H1 (cell line): ENCODE results near the gene RAP1GAP. TPM values are rescaled to one million over a fixed set of nuclear protein-coding genes. Genes with fewer than 3 reads are reported as not detected.

ENCODE experiments used
- CTCF ChIA-PET: fragments of 300-600 bp; sonication (Branson Sonifier 250); formaldehyde crosslinking; loops from one replicate; lab custom pipeline; 2021; ENCODE audit not compliant: partially characterized antibody; lab: Charles Lee
- POLR2A ChIA-PET: fragments of 300-600 bp; sonication (Branson Sonifier 250); formaldehyde crosslinking; loops from one replicate; lab custom pipeline; 2021; ENCODE audit warnings: inconsistent platforms; ENCODE audit not compliant: partially characterized antibody; lab: Charles Lee
- DNase-seq, 2 experiments: peaks; one replicate each; pipeline versions ENCODE4 v3.0.0 to v3.0.0-alpha.2; 2010 to 2022; ENCODE audit warnings: low spot score in 2 of 2, low read depth in 1 of 2, mixed read lengths in 1 of 2
- FAIRE-seq: peaks from 2 replicates; lab custom pipeline; 2011; peaks lifted over from hg19 to GRCh38; lab: Jason Lieb, UNC
- H2AFZ ChIP-seq: 2 replicates; pipeline ENCODE4 v1.8.1; 2012; ENCODE audit warnings: low read length, inconsistent platforms
- H2AK5ac ChIP-seq: 2 replicates; pipeline ENCODE4 v1.6.1; 2013; ENCODE audit warnings: low read depth, low read length
- H2BK120ac ChIP-seq: replicated peaks from 2 replicates; pipeline ENCODE3; 2013; ENCODE audit warnings: low read depth, low read length, inconsistent platforms
- H2BK12ac ChIP-seq: 2 replicates; pipeline ENCODE4 v1.6.1; 2013; ENCODE audit warnings: low read depth, low read length
- H2BK15ac ChIP-seq: 2 replicates; pipeline ENCODE4 v1.6.1; 2013; ENCODE audit warnings: low read length
- H2BK20ac ChIP-seq: 2 replicates; pipeline ENCODE4 v1.6.1; 2013; ENCODE audit warnings: low read length
- H2BK5ac ChIP-seq: 2 replicates; pipeline ENCODE4 v1.6.1; 2013; ENCODE audit warnings: low read depth, low read length
- H3K14ac ChIP-seq: 2 replicates; pipeline ENCODE4 v1.6.1; 2013; ENCODE audit warnings: inconsistent platforms; ENCODE audit not compliant: insufficient read length
- H3K18ac ChIP-seq: 2 replicates; pipeline ENCODE4 v1.6.1; 2013; ENCODE audit warnings: low read length; ENCODE audit errors: extremely low read depth
- H3K23ac ChIP-seq: 2 replicates; pipeline ENCODE4 v1.6.1; 2013; ENCODE audit warnings: inconsistent platforms; ENCODE audit not compliant: insufficient read length
- H3K23me2 ChIP-seq: 2 replicates; pipeline ENCODE4 v1.6.1; 2013; ENCODE audit warnings: low read depth, low read length
- H3K27ac ChIP-seq: 2 replicates; pipeline ENCODE4 v1.6.1; 2011; ENCODE audit warnings: low read depth, low read length, inconsistent platforms
- H3K27me3 ChIP-seq, 4 experiments: replicated peaks in 1 of 4; 1 replicate in 1 of 4; 2 replicates in 3 of 4; pipeline versions ENCODE4 v1.6.1 to v1.8.1; 2011 to 2013; ENCODE audit warnings: low read length in 3 of 4, mild to moderate bottlenecking in 3 of 4, inconsistent platforms in 2 of 4, mixed read lengths in 2 of 4, moderate library complexity in 1 of 4; ENCODE audit not compliant: control insufficient read depth in 3 of 4, insufficient read depth in 3 of 4; ENCODE audit errors: extremely low read depth in 1 of 4
- H3K36me3 ChIP-seq, 4 experiments: 2 replicates each; pipeline versions ENCODE4 v1.6.1 to v1.8.1; 2011 to 2013; ENCODE audit warnings: mild to moderate bottlenecking in 4 of 4, low read length in 3 of 4, moderate library complexity in 2 of 4, control low read depth in 1 of 4, inconsistent platforms in 1 of 4; ENCODE audit not compliant: insufficient read depth in 4 of 4, control insufficient read depth in 2 of 4
- H3K4ac ChIP-seq: replicated peaks from 2 replicates; pipeline ENCODE3; 2013; ENCODE audit warnings: low read length, low read depth, mixed read lengths, inconsistent platforms; ENCODE audit not compliant: insufficient read length
- H3K4me1 ChIP-seq, 4 experiments: replicated peaks in 1 of 4; 1 replicate in 1 of 4; 2 replicates in 3 of 4; pipeline versions ENCODE4 v1.6.1 to v1.8.1; 2011 to 2013; ENCODE audit warnings: low read length in 3 of 4, inconsistent platforms in 2 of 4, mixed read lengths in 1 of 4; ENCODE audit not compliant: insufficient read depth in 4 of 4, control insufficient read depth in 3 of 4
- H3K4me2 ChIP-seq, 2 experiments: 2 replicates each; pipeline versions ENCODE4 v1.6.1 to v1.8.1; 2011 to 2013; ENCODE audit warnings: low read depth in 2 of 2, low read length in 2 of 2, control low read depth in 1 of 2, inconsistent platforms in 1 of 2, mild to moderate bottlenecking in 1 of 2; ENCODE audit not compliant: insufficient read depth in 1 of 2
- H3K4me3 ChIP-seq, 4 experiments: fragments of 200-600, 300-600 bp in 1 of 4; sonication (generic), shearing (Covaris generic), sonication (Bioruptor Twin) in 1 of 4; 2 replicates each; pipeline versions ENCODE4 v1.5.1 to v1.8.1; 2011 to 2016; ENCODE audit warnings: low read length in 4 of 4, low read depth in 3 of 4, control low read depth in 2 of 4, inconsistent platforms in 2 of 4, mild to moderate bottlenecking in 2 of 4, mixed read lengths in 1 of 4, moderate library complexity in 1 of 4; ENCODE audit not compliant: insufficient read depth in 2 of 4; ENCODE audit errors: extremely low read depth in 1 of 4
- H3K56ac ChIP-seq: replicated peaks from 2 replicates; pipeline ENCODE3; 2013; ENCODE audit warnings: low read depth, mild to moderate bottlenecking, mixed read lengths, low read length, inconsistent platforms; ENCODE audit not compliant: insufficient read length
- H3K79me1 ChIP-seq: 2 replicates; pipeline ENCODE4 v1.6.1; 2013; ENCODE audit warnings: low read depth, low read length, control low read depth
- H3K79me2 ChIP-seq, 2 experiments: 2 replicates each; pipeline versions ENCODE4 v1.6.1 to v1.8.1; 2012 to 2013; ENCODE audit warnings: low read length in 2 of 2, mild to moderate bottlenecking in 2 of 2, inconsistent platforms in 1 of 2; ENCODE audit not compliant: insufficient read depth in 2 of 2, control insufficient read depth in 1 of 2
- H3K9ac ChIP-seq, 4 experiments: replicated peaks in 1 of 4; 1 replicate in 1 of 4; 2 replicates in 3 of 4; pipeline versions ENCODE4 v1.6.1 to v1.8.1; 2011 to 2013; ENCODE audit warnings: low read depth in 3 of 4, low read length in 3 of 4, control low read depth in 2 of 4, mild to moderate bottlenecking in 2 of 4, moderate library complexity in 2 of 4, inconsistent platforms in 1 of 4; ENCODE audit errors: extremely low read depth in 1 of 4
- H3K9me3 ChIP-seq, 2 experiments: 2 replicates each; pipeline versions ENCODE4 v1.6.1 to v1.8.1; 2012 to 2013; ENCODE audit warnings: mild to moderate bottlenecking in 2 of 2, moderate library complexity in 2 of 2, control low read depth in 1 of 2, inconsistent platforms in 1 of 2, low read depth in 1 of 2, low read length in 1 of 2, mixed read lengths in 1 of 2; ENCODE audit not compliant: insufficient read depth in 2 of 2
- H4K20me1 ChIP-seq, 2 experiments: replicated peaks in 1 of 2; 2 replicates each; pipeline versions ENCODE3 to v1.8.1; 2011 to 2013; ENCODE audit warnings: inconsistent platforms in 2 of 2, low read length in 2 of 2, mild to moderate bottlenecking in 1 of 2; ENCODE audit not compliant: insufficient read depth in 2 of 2, control insufficient read depth in 1 of 2
- H4K5ac ChIP-seq: 2 replicates; pipeline ENCODE4 v1.6.1; 2013; ENCODE audit warnings: low read length, low read depth, mixed read lengths, inconsistent platforms; ENCODE audit not compliant: insufficient read length
- H4K8ac ChIP-seq: 2 replicates; pipeline ENCODE4 v1.8.0; 2013; ENCODE audit warnings: mild to moderate bottlenecking, moderate library complexity, low read length, inconsistent platforms; ENCODE audit not compliant: insufficient read depth; ENCODE audit errors: extremely low read depth
- H4K91ac ChIP-seq: replicated peaks from 2 replicates; pipeline ENCODE3; 2013; ENCODE audit warnings: low read length, mixed read lengths, inconsistent platforms; ENCODE audit not compliant: insufficient read length
- EP300 ChIP-seq, 2 experiments: IDR thresholded peaks; 1 replicate in 1 of 2; 2 replicates in 1 of 2; pipeline ENCODE4 v1.6.1; 2011 to 2012; ENCODE audit warnings: low read depth in 2 of 2, low read length in 2 of 2, mild to moderate bottlenecking in 2 of 2, borderline replicate concordance in 1 of 2, inconsistent platforms in 1 of 2, moderate library complexity in 1 of 2
- RAD21 ChIP-seq, 2 experiments: IDR thresholded peaks in 1 of 2; conservative IDR thresholded peaks in 1 of 2; 2 replicates each; pipeline ENCODE4 v1.6.1; 2011; ENCODE audit warnings: low read depth in 2 of 2, low read length in 2 of 2, improper control_type of control experiment in 1 of 2, inconsistent platforms in 1 of 2, mild to moderate bottlenecking in 1 of 2, moderate library complexity in 1 of 2
- WGBS, 2 experiments: shearing (Covaris generic) in 1 of 2; methylation state at CpG; one replicate each; pipeline versions ENCODE4 v1.1.6 to v1.1.7; 2013 to 2015; ENCODE audit warnings: low lambda C conversion rate in 2 of 2, mixed read lengths in 2 of 2, inconsistent platforms in 1 of 2, low coverage in 1 of 2, missing lambda C conversion rate in 1 of 2; ENCODE audit not compliant: insufficient replicate concordance in 2 of 2, insufficient coverage in 1 of 2, insufficient read length in 1 of 2; ENCODE audit errors: extremely low coverage in 1 of 2, missing lambda C conversion rate in 1 of 2; 5-methylcytosine and 5-hydroxymethylcytosine counted together
- polyA plus RNA-seq, 7 experiments: library from polyadenylated mRNA; depleted of rRNA in 3 of 7; stranded (reverse) in 5 of 7; unstranded in 2 of 7; fragments of >200 nt in 5 of 7; fragments of 200-250 nt in 2 of 7; gene quantifications; 1 replicate in 5 of 7; 2 replicates in 1 of 7; 4 replicates in 1 of 7; pipeline versions ENCODE4 v1.2.1 to v1.2.3, GENCODE V29; 2011 to 2013; ENCODE audit warnings: missing spikeins in 2 of 7, mixed read lengths in 2 of 7
- total RNA-seq: library from RNA; stranded (reverse); fragmentation: NEBNext Ultra II Directional; extraction: Animal tissue kit (Norgen Biotek cat#: 25700); gene quantifications from 2 replicates; pipeline ENCODE4 v1.2.1, GENCODE V29; 2021
- TF ChIP-seq, protein P1 (sequence below), 3 experiments: IDR thresholded peaks; 1 replicate in 2 of 3; 2 replicates in 1 of 3; pipeline versions ENCODE4 v1.5.1 to v1.6.1; 2011; ENCODE audit warnings: low read length in 3 of 3, mild to moderate bottlenecking in 3 of 3, inconsistent platforms in 2 of 3, low read depth in 1 of 3, moderate library complexity in 1 of 3; ENCODE audit not compliant: insufficient read depth in 1 of 3; ENCODE audit errors: control extremely low read depth in 1 of 3

The RAP1GAP gene
- total and polyA plus RNA-seq, 2 of the 8 experiments (the other 6 are each of a cell fraction or from before 2014, with no cell fraction given): 8.4 TPM

- no peaks in the 10 kb centered on the region; the same call in 1 of the 2 replicates for H3K79me1 ChIP-seq
- no peaks in the 10 kb centered on the region for H3K23me2 ChIP-seq
- H2BK15ac ChIP-seq: no peak overlapping the region
- no peak overlapping the region for H3K4me2 ChIP-seq
- peaks cover 2 to 9% (median 5%) of the 10 kb centered on the region in 4 experiments; a peak in 4 of 7 replicates for H3K4me1 ChIP-seq
- H2BK5ac ChIP-seq: no peak overlapping the region
- H2AK5ac ChIP-seq: no peak overlapping the region
- H3K79me2 ChIP-seq: no peaks in the 10 kb centered on the region
- H4K91ac ChIP-seq: no peak overlapping the region
- DNase-seq (no peak), FAIRE-seq (peak; percentile 72)
- no peak overlapping the region for H2AFZ ChIP-seq
- ChIA-PET POLR2A (interaction anchor here (1.7 kb wide), 1 partner anchor 79 kb away, joined by 6 read pairs; the partner anchor contains the start of gene USP48), CTCF (interaction anchor here (0.8 to 2.6 kb wide), 13 partner anchors 11 to 262 kb away, joined by 3 to 13 read pairs (median 4); no protein-coding TSS in a partner anchor)
- H3K27me3 ChIP-seq: no peaks in the 10 kb centered on the region
- no peak overlapping the region for H3K56ac ChIP-seq
- no peaks in the 10 kb centered on the region for H3K9me3 ChIP-seq
- H4K5ac ChIP-seq: no peak overlapping the region
- H2BK12ac ChIP-seq: no peak overlapping the region
- no peak overlapping the region for H3K4ac ChIP-seq
- peaks cover 4 to 46% (median 30%) of the 10 kb centered on the region in 4 experiments; a peak in 7 of 8 replicates for H3K36me3 ChIP-seq
- H3K23ac ChIP-seq: no peak overlapping the region
- no peak overlapping the region for H3K4me3 ChIP-seq
- 91% methylated on average over 3 of the region's 3 CpGs; no CpG with 5 or more reads in 1 of the 2 experiments for WGBS, 2 experiments
- H3K18ac ChIP-seq: no peak overlapping the region
- H3K9ac ChIP-seq: no peak overlapping the region
- no peak overlapping the region for H3K27ac ChIP-seq
- H2BK20ac ChIP-seq: no peak overlapping the region
- H4K20me1 ChIP-seq: peaks cover 0 to 3% of the 10 kb centered on the region in 2 experiments
- H3K14ac ChIP-seq: no peak overlapping the region
- no peak overlapping the region for H4K8ac ChIP-seq
- H2BK120ac ChIP-seq: no peak overlapping the region
- TF ChIP-seq RAD21 (IDR thresholded peaks at IDR 0.05 in 1 of 2, conservative IDR thresholded peaks at IDR 0.05 in 1 of 2; ENCODE audit: low read depth in 2 of 2, low read length in 2 of 2): peak; percentile 27 to 40; a peak in 3 of 4 replicates
- TF ChIP-seq EP300 (IDR thresholded peaks at IDR 0.05; ENCODE audit: borderline replicate concordance in 1 of 2, low read depth in 2 of 2, low read length in 2 of 2): no peak
- TF ChIP-seq, protein P1, sequence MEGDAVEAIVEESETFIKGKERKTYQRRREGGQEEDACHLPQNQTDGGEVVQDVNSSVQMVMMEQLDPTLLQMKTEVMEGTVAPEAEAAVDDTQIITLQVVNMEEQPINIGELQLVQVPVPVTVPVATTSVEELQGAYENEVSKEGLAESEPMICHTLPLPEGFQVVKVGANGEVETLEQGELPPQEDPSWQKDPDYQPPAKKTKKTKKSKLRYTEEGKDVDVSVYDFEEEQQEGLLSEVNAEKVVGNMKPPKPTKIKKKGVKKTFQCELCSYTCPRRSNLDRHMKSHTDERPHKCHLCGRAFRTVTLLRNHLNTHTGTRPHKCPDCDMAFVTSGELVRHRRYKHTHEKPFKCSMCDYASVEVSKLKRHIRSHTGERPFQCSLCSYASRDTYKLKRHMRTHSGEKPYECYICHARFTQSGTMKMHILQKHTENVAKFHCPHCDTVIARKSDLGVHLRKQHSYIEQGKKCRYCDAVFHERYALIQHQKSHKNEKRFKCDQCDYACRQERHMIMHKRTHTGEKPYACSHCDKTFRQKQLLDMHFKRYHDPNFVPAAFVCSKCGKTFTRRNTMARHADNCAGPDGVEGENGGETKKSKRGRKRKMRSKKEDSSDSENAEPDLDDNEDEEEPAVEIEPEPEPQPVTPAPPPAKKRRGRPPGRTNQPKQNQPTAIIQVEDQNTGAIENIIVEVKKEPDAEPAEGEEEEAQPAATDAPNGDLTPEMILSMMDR (IDR thresholded peaks at IDR 0.05; ENCODE audit: control extremely low read depth in 1 of 3, insufficient read depth in 1 of 3, low read depth in 1 of 3, low read length in 3 of 3): peak in 2 of 3 experiments; percentile 28 to 59; a peak in 2 of 4 replicates
Observed at GRCh38 chr1:21703318-21703963, 34.3 kb upstream of the RAP1GAP start.
